Left renal cortex interstitium (tissue), 4 donors: ENCODE measurements around the gene ZNF343. TPM values are rescaled to one million over a fixed set of nuclear protein-coding genes. Genes with fewer than 3 reads are reported as not detected.
"Not testable (repeated sequence)": the region's sequence is repeated elsewhere in the genome, so short reads cannot be mapped to it uniquely, and the experiment has no call there.

ENCODE experiments used
- DNase-seq, 4 donors: peaks; one replicate each; pipeline ENCODE4 v3.0.0-alpha.2; 2013; ENCODE audit warnings: low read depth in 4 of 4, low spot score in 2 of 4, missing footprints in 1 of 4
- polyA plus RNA-seq, 4 donors: library from polyadenylated mRNA; unstranded; fragments of 120-200 nt; gene quantifications; one replicate each; pipeline ENCODE4 v1.2.1, GENCODE V29; 2013; ENCODE audit not compliant: insufficient read length in 4 of 4

ZNF343 gene
- polyA plus RNA-seq, 4 donors: 14.1 to 18.9 (median 16.4) TPM

DNA sequence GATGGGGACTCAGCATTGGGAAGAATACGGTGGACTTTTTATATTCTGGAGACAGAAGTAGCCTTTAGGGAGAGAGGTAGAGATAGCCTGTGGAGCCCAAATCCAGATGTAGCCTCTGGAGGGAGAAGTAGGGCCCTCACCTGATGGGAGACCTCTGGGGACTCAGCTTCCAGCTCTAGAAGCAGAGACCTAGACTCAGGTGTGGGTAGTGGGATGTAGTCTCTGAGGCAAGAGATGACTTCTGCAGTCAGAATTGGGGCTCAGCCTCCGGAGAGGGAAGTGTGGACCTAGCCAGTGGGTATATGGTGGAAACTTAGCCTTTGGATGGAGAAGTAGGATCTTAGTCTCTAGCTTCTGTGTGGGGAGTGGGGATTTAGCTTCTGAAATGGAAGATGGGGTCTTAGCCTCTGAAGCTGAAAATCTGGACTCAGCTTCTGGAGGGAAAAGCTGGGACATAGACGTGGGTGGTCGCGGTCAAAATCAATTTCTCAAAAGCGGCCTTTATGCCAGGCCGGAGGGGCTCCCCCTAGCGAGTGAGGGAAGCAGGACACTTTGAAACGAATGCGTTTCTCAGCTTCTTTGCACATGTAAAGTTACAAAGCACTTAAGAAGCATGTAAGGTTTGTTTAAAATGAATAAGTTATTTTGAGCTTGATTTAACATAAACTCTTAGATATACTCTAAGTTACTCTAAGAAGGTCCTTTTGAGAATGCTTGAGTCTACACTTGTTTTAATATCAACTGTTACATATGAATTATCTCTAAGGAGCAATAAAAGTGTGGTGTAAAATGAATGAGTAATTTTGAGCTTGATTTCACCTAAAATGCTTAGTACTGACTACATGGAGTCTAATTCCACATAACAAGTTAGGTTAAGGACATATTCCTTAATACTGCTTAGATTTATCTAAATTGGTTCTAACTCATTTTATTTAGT lies 12.9 kb upstream of the ZNF343 start:
- DNase-seq: no peak

DNA sequence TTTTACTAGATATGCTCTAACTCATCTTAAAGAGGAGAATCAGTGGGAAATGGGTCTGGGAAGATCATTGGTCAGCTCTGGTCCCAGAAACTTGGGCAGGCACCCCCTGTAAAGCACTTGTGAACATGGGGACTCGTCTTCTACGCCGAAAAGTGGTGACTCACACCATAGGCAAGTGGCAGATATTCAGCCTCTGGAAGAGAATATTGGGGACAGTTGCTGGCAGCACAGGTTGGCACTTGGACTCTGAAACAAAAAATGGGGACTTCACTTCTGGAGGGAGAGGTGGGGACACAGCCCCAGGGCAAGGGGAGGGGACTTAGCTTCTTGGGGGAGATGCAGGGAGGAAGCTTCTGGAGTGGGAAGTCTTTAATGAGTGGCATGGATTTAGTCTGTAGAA lies 11.9 kb upstream of the ZNF343 start:
- DNase-seq: no peak

DNA sequence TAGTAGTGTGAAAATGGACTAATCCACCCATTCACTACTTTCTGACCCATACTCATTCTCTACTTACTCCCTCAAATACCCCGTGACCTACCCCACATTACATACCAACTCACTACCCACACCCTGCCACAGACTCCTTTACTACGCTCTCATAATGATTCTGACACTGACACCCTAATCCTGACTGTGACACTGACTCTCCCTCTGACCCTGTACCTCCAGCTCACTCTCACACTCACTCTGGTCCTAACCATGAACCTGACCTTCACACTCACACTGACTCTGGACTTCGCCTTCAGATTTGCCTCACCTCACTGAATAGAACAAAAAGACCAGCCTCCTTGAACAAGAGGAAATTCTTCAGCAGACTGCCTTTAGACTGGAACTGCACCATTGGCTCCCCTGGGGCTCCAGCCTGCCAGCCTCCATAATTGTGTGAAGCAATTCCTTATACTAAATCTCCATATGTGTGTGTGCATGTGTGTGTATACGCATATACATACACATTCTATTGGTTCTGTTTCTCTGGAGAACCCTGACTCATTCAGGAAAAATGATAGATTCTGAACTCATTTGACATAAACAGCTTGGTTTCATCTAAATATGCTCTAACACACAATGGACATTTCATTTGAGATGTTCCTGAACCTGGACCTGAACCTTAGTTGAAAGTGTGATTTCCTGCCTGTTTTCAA lies 10.5 kb upstream of the ZNF343 start:
- no peak for DNase-seq

DNA sequence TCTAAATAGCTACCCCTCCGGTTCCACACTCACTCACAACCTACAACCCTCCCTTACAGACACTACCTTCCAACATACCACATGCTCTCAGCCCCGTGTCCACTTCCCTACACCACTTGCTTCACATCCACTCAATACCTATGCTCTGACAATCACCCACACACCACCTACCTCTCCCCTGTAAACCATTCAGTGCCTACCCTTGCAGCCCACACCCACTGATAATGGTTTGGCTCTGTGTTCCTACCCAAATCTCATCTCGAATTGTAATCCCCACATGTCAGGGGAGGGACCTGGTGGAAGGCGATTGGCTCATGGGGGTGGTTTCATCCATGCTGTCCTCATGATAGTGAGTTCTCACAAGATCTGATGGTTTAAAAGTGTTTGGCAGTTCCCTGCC lies 9.8 kb upstream of the ZNF343 start:
- DNase-seq: no peak

DNA sequence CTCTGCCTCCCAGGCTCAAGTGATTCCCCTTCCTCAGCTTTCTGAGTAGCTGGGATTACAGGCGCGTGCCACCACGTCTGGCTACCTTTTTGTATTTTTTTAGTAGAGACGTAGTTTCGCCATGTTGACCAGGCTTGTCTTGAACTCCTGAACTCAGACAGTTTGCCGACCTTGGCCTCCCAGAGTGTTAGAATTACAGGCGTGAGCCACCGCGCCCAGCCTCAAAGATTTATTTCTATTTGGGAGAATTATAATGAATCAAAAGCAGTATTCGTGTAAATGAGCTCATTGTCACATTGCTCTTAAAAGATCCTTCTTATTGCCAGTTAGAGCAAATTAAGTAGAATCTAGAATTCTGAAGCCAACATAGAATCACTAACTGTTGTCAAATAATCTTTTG lies 9.4 kb upstream of the ZNF343 start:
- DNase-seq: no peak

DNA sequence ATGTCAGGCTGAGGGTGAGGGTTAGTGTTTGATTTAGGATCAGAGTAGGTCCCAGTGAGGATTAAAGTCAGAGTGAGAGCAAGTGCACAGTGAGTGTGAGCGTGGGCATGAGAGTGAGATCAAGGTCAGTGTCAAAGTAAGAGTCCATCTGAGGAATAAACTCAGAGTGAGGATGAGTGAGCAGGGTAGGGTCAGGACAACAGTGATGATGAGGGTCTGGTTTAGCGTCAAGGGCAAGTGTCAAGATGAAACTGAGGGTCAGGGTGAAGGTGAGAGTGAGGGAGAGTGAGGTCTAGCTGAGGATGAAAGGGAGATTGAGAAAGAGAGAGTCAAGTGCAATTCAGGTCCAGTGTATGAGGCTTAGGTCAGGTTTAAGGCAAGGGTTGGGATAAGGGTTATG lies 7.7 kb upstream of the ZNF343 start:
- no peak for DNase-seq

DNA sequence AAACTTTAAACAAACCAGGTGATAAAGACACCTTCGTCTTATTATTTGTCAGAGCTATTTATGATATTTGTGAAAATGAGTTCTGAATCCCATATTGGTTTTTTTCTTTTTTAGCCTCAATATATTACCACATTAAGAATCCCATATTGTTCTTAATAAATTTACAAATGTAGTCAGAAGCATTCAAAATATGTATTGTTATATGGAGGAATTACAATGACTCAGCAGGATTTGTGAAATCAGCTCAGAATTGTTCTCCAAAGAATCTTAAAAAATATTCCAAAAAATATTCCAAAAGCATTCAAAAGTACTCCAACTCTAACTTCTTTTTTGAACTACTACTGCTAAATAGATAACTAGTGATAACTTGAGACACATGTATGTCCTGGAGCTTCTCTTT lies 6.5 kb upstream of the ZNF343 start:
- DNase-seq: no peak

DNA sequence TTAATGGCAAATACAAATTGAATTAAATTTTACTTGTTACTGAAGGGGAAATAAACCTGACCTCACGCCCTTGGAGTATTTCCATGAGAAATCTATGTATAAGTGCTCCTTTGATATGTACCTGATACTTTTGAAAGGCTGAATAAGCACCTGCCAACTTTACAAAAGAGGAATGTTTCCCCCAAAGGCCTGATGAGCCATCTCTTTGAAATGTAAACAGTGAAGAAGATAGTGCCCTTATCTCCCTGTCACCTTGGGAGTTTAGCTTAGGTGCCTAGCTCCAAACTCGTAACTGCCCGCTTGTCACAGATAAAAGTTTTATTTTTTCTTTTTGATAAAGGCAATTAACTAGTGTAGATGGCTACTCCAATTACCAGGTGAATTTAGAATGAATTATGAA lies 1.1 kb upstream of the ZNF343 start:
- DNase-seq: no peak

DNA sequence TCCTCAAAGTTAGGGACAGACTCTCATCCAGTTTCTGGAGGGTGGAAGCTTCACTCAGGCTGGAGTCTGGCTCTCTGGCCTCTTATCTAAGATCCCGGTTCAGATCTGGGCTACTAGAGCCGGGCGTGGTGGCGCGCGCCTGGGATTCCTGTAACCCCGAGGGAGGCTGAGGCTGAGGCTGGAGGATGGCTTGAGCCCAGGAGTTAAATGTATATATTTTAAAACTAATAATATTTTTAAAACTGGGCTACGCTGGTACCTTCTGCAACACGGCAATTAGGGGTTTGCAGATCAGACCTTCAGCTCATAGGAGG lies 710 bp upstream of the ZNF343 start:
- no peak for DNase-seq

DNA sequence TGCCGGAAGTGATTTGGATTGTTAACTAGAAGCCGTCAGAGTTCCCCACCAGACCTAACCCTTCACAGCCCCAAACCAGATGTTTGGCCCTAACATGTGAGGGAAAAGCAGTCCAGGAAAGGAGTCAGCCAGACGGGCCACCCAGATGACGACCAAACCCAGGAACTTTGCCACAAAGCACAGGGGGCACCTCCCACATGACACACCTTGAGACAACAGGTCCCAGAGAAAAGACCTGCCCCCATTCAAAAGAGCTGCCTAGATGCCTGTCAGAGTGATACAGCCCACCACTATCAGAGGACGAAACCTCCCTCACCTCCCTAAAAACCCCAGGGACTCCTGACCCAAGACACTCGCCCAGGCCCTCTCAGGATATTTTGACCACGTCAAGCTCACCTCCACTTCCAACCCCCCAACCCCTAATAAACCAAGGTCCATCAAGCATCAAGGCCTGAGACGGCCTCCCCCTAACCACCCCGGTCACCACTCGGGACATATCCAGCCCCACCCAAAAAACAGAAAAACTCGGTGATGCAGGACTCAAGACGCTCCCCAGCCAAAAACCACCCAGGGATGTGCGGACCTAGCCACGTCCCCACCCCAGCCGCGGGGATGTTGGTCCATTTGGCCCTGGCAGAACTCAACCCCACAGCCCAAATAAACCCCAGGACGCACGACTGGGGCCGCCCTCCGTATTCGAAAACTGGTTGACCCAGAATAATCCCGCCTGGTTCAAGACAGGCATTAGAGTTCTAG lies 662 bp downstream of the ZNF343 start:
- no peak for DNase-seq

DNA sequence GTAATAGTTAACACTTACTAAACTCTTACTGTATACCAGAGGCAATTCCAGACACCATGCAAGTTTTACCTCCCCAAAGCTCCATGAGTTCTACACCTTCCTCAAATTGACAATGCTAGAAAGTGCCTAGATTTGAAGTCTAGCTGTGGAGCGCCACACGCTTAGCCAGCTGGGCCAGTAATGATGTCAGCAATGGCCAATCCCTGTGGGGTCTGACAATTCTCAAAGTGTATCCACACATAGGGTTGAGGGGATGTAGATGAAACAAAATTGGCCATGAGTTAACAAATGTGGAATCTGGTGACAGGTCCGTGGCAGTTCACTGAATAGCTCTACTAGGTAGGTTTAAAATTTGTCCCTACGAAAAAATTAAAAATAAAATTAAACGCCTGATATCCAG lies 1.3 kb downstream of the ZNF343 start:
- no peak for DNase-seq

DNA sequence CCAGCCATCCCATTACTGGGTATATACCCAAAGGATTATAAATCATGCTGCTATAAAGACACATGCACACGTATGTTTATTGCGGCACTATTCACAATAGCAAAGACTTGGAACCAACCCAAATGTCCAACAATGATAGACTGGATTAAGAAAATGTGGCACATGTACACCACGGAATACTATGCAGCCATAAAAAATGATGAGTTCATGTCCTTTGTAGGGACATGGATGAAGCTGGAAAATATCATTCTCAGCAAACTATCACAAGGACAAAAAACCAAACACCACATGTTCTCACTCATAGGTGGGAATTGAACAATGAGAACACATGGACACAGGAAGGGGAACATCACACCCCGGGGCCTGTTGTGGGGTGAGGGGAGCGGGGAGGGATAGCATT lies 2.3 kb downstream of the ZNF343 start:
- DNase-seq: not testable (repeated sequence)

DNA sequence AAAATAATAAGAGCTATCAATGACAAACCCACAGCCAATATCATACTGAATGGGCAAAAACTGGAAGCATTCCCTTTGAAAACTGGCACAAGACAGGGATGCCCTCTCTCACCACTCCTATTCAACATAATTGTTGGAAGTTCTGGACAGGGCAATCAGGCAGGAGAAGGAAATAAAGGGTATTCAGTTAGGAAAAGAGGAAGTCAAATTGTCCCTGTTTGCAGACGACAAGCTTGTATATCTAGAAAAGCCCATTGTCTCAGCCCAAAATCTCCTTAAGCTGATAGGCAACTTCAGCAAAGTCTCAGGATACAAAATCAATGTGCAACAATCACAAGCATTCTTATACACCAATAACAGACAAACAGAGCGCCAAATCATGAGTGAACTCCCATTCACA lies 3.9 kb downstream of the ZNF343 start:
- not testable (repeated sequence) for DNase-seq

DNA sequence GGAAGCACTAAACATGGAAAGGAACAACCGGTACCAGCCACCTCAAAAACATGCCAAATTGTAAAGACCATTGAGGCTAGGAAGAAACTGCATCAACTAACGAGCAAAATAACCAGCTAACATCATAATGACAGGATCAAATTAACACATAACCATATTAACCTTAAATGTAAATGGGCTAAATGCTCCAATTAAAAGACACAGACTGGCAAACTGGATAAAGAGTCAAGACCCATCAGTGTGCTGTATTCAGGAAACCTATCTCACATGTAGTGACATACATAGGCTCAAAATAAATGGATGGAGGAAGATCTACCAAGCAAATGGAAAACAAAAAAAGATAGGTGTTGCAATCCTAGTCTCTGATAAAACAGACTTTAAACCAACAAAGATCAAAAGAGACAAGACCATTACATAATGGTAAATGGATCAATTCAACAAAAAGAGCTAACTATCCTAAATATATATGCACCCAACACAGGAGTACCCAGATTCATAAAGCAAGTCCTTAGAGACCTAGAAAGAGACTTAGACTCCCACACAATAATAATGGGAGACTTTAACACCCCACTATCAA lies 5.8 kb downstream of the ZNF343 start:
- not testable (repeated sequence) for DNase-seq

DNA sequence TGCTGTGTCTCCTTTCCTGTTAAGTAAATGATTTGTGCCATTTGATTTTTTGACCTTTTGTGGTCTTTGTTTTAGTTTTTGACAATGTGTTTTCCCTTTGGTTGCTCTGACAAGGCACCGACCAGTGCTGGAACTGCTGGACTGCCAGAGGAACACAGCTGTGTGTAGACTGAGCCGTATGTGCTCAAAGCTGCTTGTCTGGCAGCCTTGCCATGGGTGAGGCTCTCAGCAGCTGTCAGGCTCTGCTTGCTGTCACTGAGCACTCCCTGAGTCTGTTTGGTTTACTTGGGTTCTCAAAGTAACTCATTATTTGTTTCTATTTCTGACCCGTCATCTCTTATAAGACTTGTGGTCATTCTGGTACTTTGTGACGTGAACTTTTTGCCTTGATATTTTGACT lies 23.1 kb downstream of the ZNF343 start:
- DNase-seq: no peak

DNA sequence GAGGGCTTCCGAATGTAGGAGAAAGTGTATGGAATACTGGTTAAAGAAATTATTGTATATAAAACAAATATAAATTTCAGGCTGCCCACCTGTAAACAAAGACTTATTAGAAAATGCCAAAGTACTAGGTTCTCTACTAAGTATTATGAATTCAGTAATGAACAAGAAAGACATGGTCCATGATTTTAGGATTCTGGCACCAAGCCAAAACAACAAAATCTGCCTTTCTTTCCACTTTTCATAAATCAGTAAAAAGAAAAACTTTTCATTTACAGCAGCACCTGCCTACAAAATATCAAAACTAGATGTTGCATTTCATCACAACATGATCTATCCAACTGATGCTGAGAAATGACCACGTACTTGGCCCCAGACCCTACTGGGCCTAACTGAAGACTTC lies 23.6 kb downstream of the ZNF343 start:
- DNase-seq: no peak

DNA sequence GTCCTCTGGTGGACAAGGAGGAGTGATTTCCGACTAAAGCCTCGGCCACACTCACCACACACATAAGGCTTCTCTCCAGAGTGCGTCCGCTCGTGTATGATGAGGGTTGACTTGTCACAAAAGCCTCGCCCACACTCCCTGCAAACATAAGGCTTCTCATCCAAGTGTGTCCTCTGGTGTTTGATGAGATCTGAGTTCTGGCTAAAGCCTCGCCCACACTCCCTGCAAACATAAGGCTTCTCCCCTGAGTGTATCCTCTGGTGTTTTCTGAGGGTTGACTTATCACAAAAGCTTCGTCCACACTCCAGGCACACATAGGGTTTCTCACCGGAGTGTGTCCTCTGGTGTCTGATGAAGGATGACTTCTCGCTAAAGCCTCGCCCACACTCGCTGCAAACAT lies 25.2 kb downstream of the ZNF343 start:
- DNase-seq: no peak

DNA sequence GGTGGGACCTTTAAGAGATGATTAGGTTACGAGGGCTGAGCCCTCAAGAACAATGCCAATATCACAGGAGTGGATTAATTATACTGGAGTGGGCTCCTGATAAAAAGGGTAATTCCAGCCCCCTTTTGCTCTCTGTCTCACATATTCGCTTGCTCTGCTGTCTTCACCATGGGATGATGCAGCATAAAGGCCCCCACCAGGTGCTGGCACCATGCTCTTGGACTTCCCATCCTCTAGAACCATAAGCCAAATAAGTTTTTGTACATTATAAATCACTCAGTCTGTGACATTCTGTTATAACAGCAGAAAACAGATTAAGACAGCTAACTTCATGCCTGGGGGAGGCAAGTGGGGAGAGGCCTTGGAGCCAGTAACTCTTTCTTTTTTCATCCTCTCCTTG lies 28.3 kb downstream of the ZNF343 start:
- DNase-seq: no peak

DNA sequence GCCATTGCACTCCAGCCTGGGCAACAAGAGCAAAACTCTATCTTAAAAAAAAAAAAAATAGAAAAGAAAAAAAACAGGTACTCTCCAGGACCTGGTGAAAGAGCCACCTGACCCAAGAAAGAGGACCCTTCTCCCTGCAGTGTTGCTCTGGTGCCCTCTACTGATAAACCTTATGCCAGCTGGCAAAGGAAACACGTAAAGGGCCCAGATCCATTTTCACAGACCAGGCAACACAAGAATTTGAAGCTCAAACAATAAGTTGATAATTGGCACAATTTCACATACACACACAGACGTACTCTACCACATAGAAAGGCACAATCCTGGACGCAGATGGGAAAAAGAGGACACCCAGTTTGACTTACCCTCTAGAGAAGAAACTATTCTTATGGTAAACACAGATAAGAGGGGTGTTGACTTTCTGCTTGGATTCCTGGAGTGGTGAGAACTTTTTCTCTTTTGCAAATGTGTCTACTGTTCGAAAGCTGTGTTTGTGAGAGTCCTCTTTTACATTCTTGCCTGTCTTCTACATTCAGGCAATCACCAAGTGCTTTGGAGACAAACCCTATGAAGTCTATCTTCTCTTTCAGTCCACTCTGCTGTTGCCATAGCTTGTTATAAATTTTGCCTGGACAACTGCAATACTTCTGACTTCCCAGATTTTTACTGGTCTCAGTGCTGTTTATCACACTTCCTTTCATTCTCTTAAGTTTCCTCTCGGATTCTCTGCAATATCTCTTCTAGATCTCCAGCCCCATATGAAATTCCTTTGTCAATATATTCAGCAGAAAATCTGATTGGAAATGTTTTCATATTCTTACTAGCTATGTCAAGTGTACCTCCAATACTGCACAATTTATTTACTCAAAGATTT lies 31.7 kb downstream of the ZNF343 start:
- DNase-seq: no peak
